CMK (cell line): ENCODE measurements around the gene AK4.
"Not testable (repeated sequence)": the region's sequence is repeated elsewhere in the genome, so short reads cannot be mapped to it uniquely, and the experiment has no call there.

Experiments
- DNase-seq: peaks from one replicate; pipeline ENCODE4 v3.0.0-alpha.2; 2010; ENCODE audit warnings: low read depth

The AK4 gene

GRCh38 chr1:65214340-65215027 lies 66.5 kb downstream of the AK4 start:
- DNase-seq = no peak

GRCh38 chr1:65216989-65217388 lies 69.0 kb downstream of the AK4 start:
- DNase-seq = no peak

- DNase-seq = no peak
Observed at GRCh38 chr1:65221638-65222339, 73.8 kb downstream of the AK4 start.

GRCh38 chr1:65222340-65222940 lies 74.4 kb downstream of the AK4 start:
- DNase-seq = no peak

GRCh38 chr1:65224681-65225091 lies 76.7 kb downstream of the AK4 start:
- DNase-seq = no peak

- no peak for DNase-seq
Observed at GRCh38 chr1:65225179-65225578, 77.2 kb downstream of the AK4 start.

GRCh38 chr1:65229201-65229600 lies 81.2 kb downstream of the AK4 start:
- no peak for DNase-seq

- no peak for DNase-seq
Observed at GRCh38 chr1:65229754-65230339, 81.8 kb downstream of the AK4 start.

- DNase-seq = peak; percentile 89
Observed at GRCh38 chr1:65230731-65231481, 82.9 kb downstream of the AK4 start.

GRCh38 chr1:65231718-65232330 lies 83.8 kb downstream of the AK4 start:
- no peak for DNase-seq

- DNase-seq = no peak
Observed at GRCh38 chr1:65232461-65232990, 84.5 kb downstream of the AK4 start.

- no peak for DNase-seq
Observed at GRCh38 chr1:65233782-65234181, 85.8 kb downstream of the AK4 start.

GRCh38 chr1:65235867-65236805 lies 88.1 kb downstream of the AK4 start:
- DNase-seq = no peak

- DNase-seq = not testable (repeated sequence)
Observed at GRCh38 chr1:65237088-65237487, 89.1 kb downstream of the AK4 start.

GRCh38 chr1:65237503-65237902 lies 89.5 kb downstream of the AK4 start:
- no peak for DNase-seq

GRCh38 chr1:65238010-65238409 lies 90.0 kb downstream of the AK4 start:
- no peak for DNase-seq

- DNase-seq = no peak
Observed at GRCh38 chr1:65243491-65243890, 95.5 kb downstream of the AK4 start.

GRCh38 chr1:65245295-65245694 lies 97.3 kb downstream of the AK4 start:
- no peak for DNase-seq

GRCh38 chr1:65247419-65248359 lies 99.7 kb downstream of the AK4 start:
- no peak for DNase-seq
